Hepatocyte (in vitro differentiated cells): Measurements from ENCODE around the gene ZFPM1. TPM values are rescaled to one million over a fixed set of nuclear protein-coding genes. Genes with fewer than 3 reads are reported as not detected.

Experiments used
- DNase-seq: peaks from one replicate; pipeline ENCODE4 v3.0.0-alpha.2; 2016; ENCODE audit warnings: low spot score
- H2AFZ ChIP-seq: fragments of 200-600 bp; sonication (generic); 2 replicates; pipeline ENCODE4 v1.6.0; 2016; ENCODE audit warnings: antibody characterized with exemption, mild to moderate bottlenecking
- H3K27ac ChIP-seq: fragments of 200-600 bp; sonication (generic); 2 replicates; pipeline ENCODE4 v1.5.1; 2016; ENCODE audit warnings: mild to moderate bottlenecking
- H3K27me3 ChIP-seq: fragments of 200-600 bp; sonication (generic); 2 replicates; pipeline ENCODE4 v1.6.1; 2016
- H3K36me3 ChIP-seq: fragments of 200-600 bp; sonication (generic); replicated peaks from 2 replicates; pipeline ENCODE4 v1.5.1; 2016; ENCODE audit warnings: low read depth; ENCODE audit not compliant: insufficient read depth
- H3K4me1 ChIP-seq: fragments of 200-600 bp; sonication (generic); 2 replicates; pipeline ENCODE4 v1.5.1; 2016; ENCODE audit warnings: mild to moderate bottlenecking, moderate library complexity; ENCODE audit not compliant: insufficient read depth
- H3K4me2 ChIP-seq: fragments of 200-600 bp; sonication (generic); 2 replicates; pipeline ENCODE4 v1.6.0; 2016
- H3K4me3 ChIP-seq: fragments of 200-600 bp; sonication (generic); 2 replicates; pipeline ENCODE4 v1.5.1; 2016; ENCODE audit warnings: mild to moderate bottlenecking
- H3K79me2 ChIP-seq: fragments of 200-600 bp; sonication (generic); 2 replicates; pipeline ENCODE4 v1.6.0; 2017; ENCODE audit warnings: mild to moderate bottlenecking
- H3K9me2 ChIP-seq: fragments of 200-600 bp; sonication (generic); replicated peaks from 2 replicates; pipeline ENCODE4 v1.6.0; 2017; ENCODE audit warnings: mild to moderate bottlenecking; ENCODE audit not compliant: insufficient read depth
- H3K9me3 ChIP-seq: fragments of 200-600 bp; sonication (generic); 2 replicates; pipeline ENCODE4 v1.5.1; 2016; ENCODE audit warnings: low read depth, mild to moderate bottlenecking
- H4K20me1 ChIP-seq: fragments of 200-600 bp; sonication (generic); 2 replicates; pipeline ENCODE4 v1.6.0; 2016; ENCODE audit warnings: mild to moderate bottlenecking; ENCODE audit not compliant: insufficient read depth, poor library complexity, severe bottlenecking
- CTCF ChIP-seq: fragments of 200-600 bp; sonication (generic); IDR thresholded peaks from 2 replicates; pipeline ENCODE4 v1.5.1; 2016; ENCODE audit warnings: antibody characterized with exemption, mild to moderate bottlenecking; ENCODE audit not compliant: poor library complexity
- EZH2 ChIP-seq: fragments of 200-600 bp; sonication (generic); IDR thresholded peaks from 2 replicates; pipeline ENCODE4 v1.6.1; 2016; ENCODE audit warnings: antibody characterized with exemption, mild to moderate bottlenecking, borderline replicate concordance
- EZH2phosphoT487 ChIP-seq: fragments of 200-600 bp; sonication (generic); IDR thresholded peaks from one replicate; pipeline ENCODE4 v1.6.1; 2018; ENCODE audit warnings: antibody characterized with exemption, mild to moderate bottlenecking, low read depth, moderate library complexity; ENCODE audit not compliant: unreplicated experiment, severe bottlenecking
- WGBS: methylation state at CpG from one replicate; pipeline ENCODE4 v1.1.6; 2016; ENCODE audit warnings: low lambda C conversion rate; ENCODE audit errors: missing lambda C conversion rate; 5-methylcytosine and 5-hydroxymethylcytosine counted together
- polyA plus RNA-seq: library from polyadenylated mRNA; unstranded; fragments of >200 nt; fragmentation: Nextera tagmentation; extraction: Ambion mirVana; gene quantifications from 2 replicates; pipeline ENCODE4 v1.2.1, GENCODE V29; 2016
- total RNA-seq: library from RNA; depleted of rRNA; stranded (reverse); fragments of >200 nt; gene quantifications from 2 replicates; pipeline ENCODE4 v1.2.3, GENCODE V29; 2014

ZFPM1 gene
- total and polyA plus RNA-seq, 2 experiments from 2014 or later, result 4.1 to 11.9 TPM

- Histone ChIP-seq H3K4me2 (no peak overlapping the region), H3K79me2 (peaks cover 2% of the 10 kb centered on the region), H3K4me3 (no peak overlapping the region), H4K20me1 (no peaks in the 10 kb centered on the region), H3K27me3 (no peaks in the 10 kb centered on the region), H3K27ac (peak overlapping the region; percentile 63), H3K4me1 (peaks cover 38% of the 10 kb centered on the region), H3K36me3 (no peaks in the 10 kb centered on the region), H3K9me3 (no peaks in the 10 kb centered on the region), H3K9me2 (no peaks in the 10 kb centered on the region), H2AFZ (no peak overlapping the region)
- no peak for DNase-seq
- TF ChIP-seq EZH2, result no peak
- no peak for TF ChIP-seq EZH2phosphoT487
- TF ChIP-seq CTCF, result no peak
- 83% methylated on average over 33 of the region's 43 CpGs for WGBS
These were observed 41.5 kb downstream of the ZFPM1 start for GRCh38 chr16:88494335-88495154.

GRCh38 chr16:88495268-88495772, 42.2 kb downstream of the ZFPM1 start:
- DNase-seq, result no peak

DNA sequence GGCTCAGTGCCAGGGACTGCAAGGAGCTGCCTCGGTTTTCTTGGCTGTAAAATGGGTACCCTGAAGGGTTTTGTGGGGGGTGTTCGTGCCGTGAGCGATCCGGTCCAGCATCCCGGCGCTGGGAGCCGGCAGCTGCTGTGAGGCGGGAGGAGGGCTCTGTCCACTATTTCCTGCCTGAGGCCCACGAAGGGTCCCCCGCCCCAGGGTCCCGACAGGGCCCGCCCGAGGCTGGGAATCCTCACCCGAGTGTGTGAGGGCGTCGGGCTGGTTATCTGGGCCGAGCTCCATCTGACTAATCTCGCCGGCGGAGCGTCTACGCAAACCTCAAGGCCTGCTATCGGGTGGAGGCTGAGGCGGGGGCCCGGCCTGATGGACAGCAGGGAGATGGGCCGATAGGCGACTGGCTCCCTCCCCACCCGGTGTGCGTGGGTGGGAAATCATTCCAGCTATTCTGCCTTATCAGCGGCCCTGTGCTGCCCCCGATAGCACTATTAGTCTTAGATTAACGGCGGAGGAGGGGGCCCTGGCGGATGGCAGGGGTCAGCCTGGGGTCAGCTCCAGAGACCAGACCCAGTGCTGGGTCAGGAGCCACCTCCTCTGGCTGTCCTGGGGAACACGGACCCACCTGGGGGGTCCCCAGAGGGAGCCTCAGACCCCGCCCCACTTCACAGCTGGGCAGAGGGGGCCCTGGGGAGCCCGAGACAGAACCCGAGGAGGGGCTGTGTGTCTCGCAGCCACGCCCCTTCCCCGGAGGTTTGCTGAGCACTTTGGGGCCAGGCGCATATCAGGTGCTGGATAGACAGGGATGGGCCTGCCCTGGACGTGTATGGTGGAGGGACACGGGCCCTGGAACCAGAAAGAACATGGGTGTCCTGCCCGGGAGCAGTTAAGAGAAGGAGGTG, 44.7 kb downstream of the ZFPM1 start:
- H3K36me3 ChIP-seq, result no peaks in the 10 kb centered on the region
- no peak for TF ChIP-seq EZH2phosphoT487
- TF ChIP-seq CTCF, result no peak
- TF ChIP-seq EZH2, result no peak
- H3K4me2 ChIP-seq, result peak overlapping the region; percentile 58
- no peaks in the 10 kb centered on the region for H3K27me3 ChIP-seq
- H3K9me3 ChIP-seq, result no peaks in the 10 kb centered on the region
- WGBS, result 36% methylated on average over 35 of the region's 46 CpGs
- H3K79me2 ChIP-seq, result no peaks in the 10 kb centered on the region
- DNase-seq, result peak; percentile 84
- H4K20me1 ChIP-seq, result no peaks in the 10 kb centered on the region
- no peak overlapping the region for H3K4me3 ChIP-seq
- H3K4me1 ChIP-seq, result peaks cover 42% of the 10 kb centered on the region
- no peak overlapping the region for H2AFZ ChIP-seq
- H3K27ac ChIP-seq, result peak overlapping the region; percentile 84
- H3K9me2 ChIP-seq, result no peaks in the 10 kb centered on the region

More at GRCh38 chr16:88495268-88495772, 42.2 kb downstream of the ZFPM1 start:
- H3K9me2 ChIP-seq, result no peaks in the 10 kb centered on the region
- H3K4me3 ChIP-seq, result no peak overlapping the region
- TF ChIP-seq EZH2 (no peak), CTCF (no peak), EZH2phosphoT487 (no peak)
- no peak overlapping the region for H3K4me2 ChIP-seq
- H3K27me3 ChIP-seq, result no peaks in the 10 kb centered on the region
- H3K4me1 ChIP-seq, result peaks cover 42% of the 10 kb centered on the region
- H4K20me1 ChIP-seq, result no peaks in the 10 kb centered on the region
- H2AFZ ChIP-seq, result no peak overlapping the region
- H3K27ac ChIP-seq, result peak overlapping the region; percentile 63
- H3K9me3 ChIP-seq, result no peaks in the 10 kb centered on the region
- H3K36me3 ChIP-seq, result no peaks in the 10 kb centered on the region
- WGBS, result 91% methylated on average over 15 of the region's 15 CpGs
- H3K79me2 ChIP-seq, result peaks cover 2% of the 10 kb centered on the region
